Heart left ventricle (tissue), 16 donors: ENCODE results near the gene IMPDH2. TPM values are rescaled to one million over a fixed set of nuclear protein-coding genes. Genes with fewer than 3 reads are reported as not detected.
A peak's percentile ranks its signal among the peaks of the same experiment; 100 is the strongest.

Experiments used
- ATAC-seq, 4 donors: fragments of 200-7000 bp; cut with Tn5 transposase; one replicate each; pipeline ENCODE4 v1.9.1; 2020 to 2022; ENCODE audit warnings: moderate library complexity in 4 of 4, mild to moderate bottlenecking in 3 of 4, moderate number of reproducible peaks in 1 of 4
- DNase-seq, 5 donors: peaks; one replicate each; pipeline ENCODE4 v3.0.0-alpha.2; 2020
- H3K27ac ChIP-seq, 12 donors: fragments of 200-600 bp; sonication (generic) in 4 of 12; one replicate each; pipeline versions ENCODE4 v1.5.0 to v1.8.0; 2016 to 2022; ENCODE audit warnings: mild to moderate bottlenecking in 2 of 12
- H3K27me3 ChIP-seq, 9 donors: fragments of 200-600 bp; sonication (generic) in 2 of 9; one replicate each; pipeline versions ENCODE4 v1.5.1 to v1.8.0; 2016 to 2022; ENCODE audit warnings: mild to moderate bottlenecking in 3 of 9
- H3K36me3 ChIP-seq, 9 donors: fragments of 200-600 bp; sonication (generic) in 2 of 9; one replicate each; pipeline versions ENCODE4 v1.5.0 to v1.8.0; 2018 to 2022; ENCODE audit warnings: mild to moderate bottlenecking in 2 of 9
- H3K4me1 ChIP-seq, 12 donors: fragments of 200-600 bp; sonication (generic) in 4 of 12; one replicate each; pipeline versions ENCODE4 v1.5.0 to v1.8.0; 2016 to 2022; ENCODE audit warnings: mild to moderate bottlenecking in 3 of 12
- H3K4me3 ChIP-seq, 12 donors: fragments of 200-600 bp; sonication (generic) in 4 of 12; one replicate each; pipeline versions ENCODE4 v1.5.0 to v1.8.0; 2017 to 2022; ENCODE audit warnings: mild to moderate bottlenecking in 9 of 12, moderate library complexity in 4 of 12
- H3K9me3 ChIP-seq, 12 donors: fragments of 200-600 bp; sonication (generic) in 4 of 12; one replicate each; pipeline versions ENCODE4 v1.5.0 to v1.8.0; 2016 to 2022; ENCODE audit warnings: mild to moderate bottlenecking in 1 of 12
- CTCF ChIP-seq, 12 donors: fragments of 200-600 bp; sonication (generic) in 4 of 12; IDR thresholded peaks; one replicate each; pipeline versions ENCODE4 v1.5.0 to v1.8.0; 2018 to 2022; ENCODE audit warnings: antibody characterized with exemption in 12 of 12, mild to moderate bottlenecking in 5 of 12
- POLR2A ChIP-seq, 2 donors: fragments of 450-650 bp; IDR thresholded peaks; one replicate each; pipeline ENCODE4 v1.6.1; 2017; ENCODE audit warnings: antibody characterized with exemption in 2 of 2, mild to moderate bottlenecking in 2 of 2, moderate library complexity in 2 of 2
- WGBS, 4 donors: extraction: QIAGEN DNeasy Blood & Tissue Kit in 2 of 4; methylation state at CpG; one replicate each; pipeline versions ENCODE4 v1.1.5 to v1.1.7; 2013 to 2018; 5-methylcytosine and 5-hydroxymethylcytosine counted together
- intact Hi-C, 10 donors: fragments of 100-400 bp; cut with DNase I; formaldehyde crosslinking; loops; one replicate each; pipeline versions ENCODE4 v1.11.1 to v1.14.2; 2022
- polyA plus RNA-seq, 2 donors: library from polyadenylated mRNA; stranded (reverse); fragments of 200-250 nt; gene quantifications; one replicate each; pipeline ENCODE4 v1.2.3, GENCODE V29; 2013
- total RNA-seq, 9 donors: library from RNA; depleted of rRNA in 2 of 9; stranded (reverse); fragments of >200 nt in 2 of 9; fragmentation: NEBNext Ultra II Directional in 3 of 9; extraction: Animal tissue kit (Norgen Biotek cat#: 25700) in 3 of 9; gene quantifications; one replicate each; pipeline versions ENCODE4 v1.1.0 to v1.2.4, GENCODE V29; 2016 to 2023
- donor health status: ischemic (EF 13 %, LVEDD 7.1; RV severe dilation, severe dysfunction).
- donor health status: healthy with polysubstance abuse.
- donor health status: DM: no; HTN: yes; CAD: no.
- donor health status: DM: no; HTN: no; CAD: no.
- donor health status: ischemic (EF 25% LVEDD 6.9; RV normal size, moderate dysfunction).
- donor health status: ischemic (EF 25% LVEDD 5.7; RV mildly dilated, moderate dysfunction).
- donor health status: healthy.
- donor health status: DM: yes; HTN: yes; CAD: no.
- donor health status: ischemic (EF 35%, LVEDD 5.7; RV mildly dilated, moderate dysfunction).
- donor health status: nonischemic (EF 11% LVEDD 7.7; RV severe dilation, severe dysfunction).
- donor health status: DM: yes; HTN: yes; CAD: no.
- donor health status: PGD.
- donor health status: ischemic (EF 29% LVEDD 5.4; RV normal size, mild dysfunction).
- donor health status: nonischemic (EF 23%, LVEDD 6.1; RV moderate dilation, normal function).

Gene IMPDH2
- total and polyA plus RNA-seq, 11 donors, result 35.9 to 116 (median 55.4) TPM

- intact Hi-C loops, result loop anchor here in 2 of 10 donors (5.0 to 10.0 kb wide), 2 partner anchors 66 to 69 kb away; partner anchors contain the start of gene QRICH1 (in 2 of the 2)
- DNase-seq (no peak), ATAC-seq (no peak)
- no peaks in the 10 kb centered on the region for H3K27me3 ChIP-seq
- H3K9me3 ChIP-seq, result no peaks in the 10 kb centered on the region
- TF ChIP-seq POLR2A (IDR thresholded peaks at IDR 0.05) (no peak), CTCF (IDR thresholded peaks at IDR 0.05) (no peak)
- H3K27ac ChIP-seq, result no peak overlapping the region
- peaks cover 0 to 64% (median 57%) of the 10 kb centered on the region in 9 donors for H3K36me3 ChIP-seq
- H3K4me1 ChIP-seq, result peaks cover 3 to 61% (median 30%) of the 10 kb centered on the region in 12 donors
- no peak overlapping the region for H3K4me3 ChIP-seq
- WGBS, 4 donors, result 86 to 95% (median 90%) methylated on average over 8 of the region's 8 CpGs
These were observed 3.2 kb downstream of the IMPDH2 start for GRCh38 chr3:49025793-49026520.

- no peak for ATAC-seq
These were observed 4.0 kb downstream of the IMPDH2 start for GRCh38 chr3:49025005-49025792.

GRCh38 chr3:49024449-49024848 is 4.7 kb downstream of the IMPDH2 start:
- 76 to 83% (median 76%) methylated on average over 4 to 5 of the region's 5 CpGs for WGBS, 4 donors
- Histone ChIP-seq H3K27me3 (no peaks in the 10 kb centered on the region), H3K4me1 (peaks cover 3 to 71% (median 38%) of the 10 kb centered on the region in 12 donors), H3K4me3 (no peak overlapping the region), H3K27ac (no peak overlapping the region), H3K36me3 (peaks cover 0 to 51% (median 46%) of the 10 kb centered on the region in 9 donors), H3K9me3 (no peaks in the 10 kb centered on the region)
- TF ChIP-seq POLR2A (IDR thresholded peaks at IDR 0.05) (no peak), CTCF (IDR thresholded peaks at IDR 0.05) (no peak)
- DNase-seq (peak in 1 of 5 donors; percentile 25), ATAC-seq (no peak)
- intact Hi-C loops, result loop anchor here in 1 of 10 donors (10.0 kb wide), 1 partner anchor 70 kb away; the partner anchor contains the start of gene QRICH1

More at GRCh38 chr3:49025005-49025792, 4.0 kb downstream of the IMPDH2 start:
- Histone ChIP-seq H3K27ac (no peak overlapping the region), H3K36me3 (peaks cover 0 to 56% (median 50%) of the 10 kb centered on the region in 9 donors), H3K4me1 (peaks cover 3 to 68% (median 34%) of the 10 kb centered on the region in 12 donors), H3K9me3 (no peaks in the 10 kb centered on the region), H3K4me3 (no peak overlapping the region), H3K27me3 (no peaks in the 10 kb centered on the region)
- peak in 1 of 5 donors; percentile 28 for DNase-seq
- intact Hi-C loops, result loop anchor here in 2 of 10 donors (5.0 to 10.0 kb wide), 2 partner anchors 67 to 70 kb away; partner anchors contain the start of gene QRICH1 (in 2 of the 2)
- TF ChIP-seq POLR2A (IDR thresholded peaks at IDR 0.05), result no peak
- no peak for TF ChIP-seq CTCF (IDR thresholded peaks at IDR 0.05)
- 52 to 79% (median 64%) methylated on average over 6 to 13 of the region's 13 CpGs for WGBS, 4 donors

- intact Hi-C loops, result loop anchor here in 1 of 10 donors (10.0 kb wide), 1 partner anchor 71 kb away; the partner anchor contains the start of gene QRICH1
- Histone ChIP-seq H3K4me3 (no peak overlapping the region), H3K4me1 (peaks cover 3 to 72% (median 39%) of the 10 kb centered on the region in 12 donors), H3K27me3 (no peaks in the 10 kb centered on the region), H3K9me3 (no peaks in the 10 kb centered on the region), H3K36me3 (peaks cover 0 to 51% (median 46%) of the 10 kb centered on the region in 9 donors), H3K27ac (no peak overlapping the region)
- TF ChIP-seq POLR2A (IDR thresholded peaks at IDR 0.05), result no peak
- TF ChIP-seq CTCF (IDR thresholded peaks at IDR 0.05), result no peak
- ATAC-seq, result no peak
- DNase-seq, result no peak
- 86 to 93% (median 89%) methylated on average over 4 of the region's 4 CpGs for WGBS, 4 donors
These were observed 5.4 kb downstream of the IMPDH2 start for GRCh38 chr3:49023775-49024174.
